IPS-18c (cell line): ENCODE data around the gene SREK1IP1.
"Not testable (repeated sequence)": the region's sequence is repeated elsewhere in the genome, so short reads cannot be mapped to it uniquely, and the experiment has no call there.

ENCODE experiments used
- H3K4me3 ChIP-seq: 2 replicates; pipeline ENCODE4 v1.7.0; 2013; ENCODE audit warnings: low read depth, mild to moderate bottlenecking, low read length, moderate library complexity; ENCODE audit not compliant: insufficient read depth
- H3K9me3 ChIP-seq: one replicate; pipeline ENCODE4 v1.6.1; 2013; ENCODE audit warnings: mild to moderate bottlenecking, low read length, moderate library complexity; ENCODE audit not compliant: control insufficient read depth, insufficient read depth

The SREK1IP1 gene

GRCh38 chr5:64706074-64706473, 62.4 kb downstream of the SREK1IP1 start:
- H3K9me3 ChIP-seq, H3K4me3 ChIP-seq: not testable (repeated sequence)

- Histone ChIP-seq H3K4me3 (no peak overlapping the region), H3K9me3 (peaks cover 4% of the 10 kb centered on the region)
Observed at GRCh38 chr5:64700765-64701164, 67.7 kb downstream of the SREK1IP1 start.

GRCh38 chr5:64696414-64696813, 72.1 kb downstream of the SREK1IP1 start:
- H3K4me3 ChIP-seq, H3K9me3 ChIP-seq: not testable (repeated sequence)

- no peak overlapping the region; the same call in 1 of the 2 replicates for H3K4me3 ChIP-seq
- H3K9me3 ChIP-seq = peaks cover 4% of the 10 kb centered on the region
Observed at GRCh38 chr5:64693636-64694035, 74.9 kb downstream of the SREK1IP1 start.

GRCh38 chr5:64691291-64691690, 77.2 kb downstream of the SREK1IP1 start:
- no peaks in the 10 kb centered on the region for H3K9me3 ChIP-seq
- H3K4me3 ChIP-seq = peak overlapping the region; percentile 66

- no peaks in the 10 kb centered on the region for H3K9me3 ChIP-seq
Observed at GRCh38 chr5:64690417-64691151, 77.9 kb downstream of the SREK1IP1 start, which contains the start of gene SHISAL2B. SHISAL2B (plus strand) TSS chr5:64690503; CDS start chr5:64690624, 121 bp downstream.

GRCh38 chr5:64690104-64690416, 78.4 kb downstream of the SREK1IP1 start:
- peak overlapping the region; percentile 66; the same call in 1 of the 2 replicates for H3K4me3 ChIP-seq
- no peaks in the 10 kb centered on the region for H3K9me3 ChIP-seq

More at GRCh38 chr5:64690417-64691151, 77.9 kb downstream of the SREK1IP1 start, which contains the start of gene SHISAL2B:
- H3K4me3 ChIP-seq = peak within 1 kb of the TSS; percentile 66

GRCh38 chr5:64688965-64689364, 79.5 kb downstream of the SREK1IP1 start:
- Histone ChIP-seq H3K4me3 (no peak overlapping the region), H3K9me3 (no peaks in the 10 kb centered on the region)

GRCh38 chr5:64688391-64688790, 80.1 kb downstream of the SREK1IP1 start:
- Histone ChIP-seq H3K4me3 (no peak overlapping the region), H3K9me3 (no peaks in the 10 kb centered on the region)

- Histone ChIP-seq H3K4me3 (no peak overlapping the region), H3K9me3 (no peaks in the 10 kb centered on the region)
Observed at GRCh38 chr5:64685866-64686265, 82.6 kb downstream of the SREK1IP1 start.

GRCh38 chr5:64682608-64683007, 85.9 kb downstream of the SREK1IP1 start:
- Histone ChIP-seq H3K4me3 (no peak overlapping the region), H3K9me3 (no peaks in the 10 kb centered on the region)

GRCh38 chr5:64680289-64680688, 88.2 kb downstream of the SREK1IP1 start:
- H3K9me3 ChIP-seq = no peaks in the 10 kb centered on the region
- H3K4me3 ChIP-seq = no peak overlapping the region

- H3K9me3 ChIP-seq = no peaks in the 10 kb centered on the region
- no peak overlapping the region for H3K4me3 ChIP-seq
Observed at GRCh38 chr5:64678374-64678773, 90.1 kb downstream of the SREK1IP1 start.

GRCh38 chr5:64671678-64672077, 96.8 kb downstream of the SREK1IP1 start:
- H3K4me3 ChIP-seq = no peak overlapping the region
- H3K9me3 ChIP-seq = no peaks in the 10 kb centered on the region

- Histone ChIP-seq H3K9me3 (no peaks in the 10 kb centered on the region), H3K4me3 (no peak overlapping the region)
Observed at GRCh38 chr5:64670277-64670676, 98.2 kb downstream of the SREK1IP1 start.
